Measurements from ENCODE around the gene CDKN2AIPNL.
"Not testable (repeated sequence)": the region's sequence is repeated elsewhere in the genome, so short reads cannot be mapped to it uniquely, and the experiment has no call there.

Gene CDKN2AIPNL

DNA sequence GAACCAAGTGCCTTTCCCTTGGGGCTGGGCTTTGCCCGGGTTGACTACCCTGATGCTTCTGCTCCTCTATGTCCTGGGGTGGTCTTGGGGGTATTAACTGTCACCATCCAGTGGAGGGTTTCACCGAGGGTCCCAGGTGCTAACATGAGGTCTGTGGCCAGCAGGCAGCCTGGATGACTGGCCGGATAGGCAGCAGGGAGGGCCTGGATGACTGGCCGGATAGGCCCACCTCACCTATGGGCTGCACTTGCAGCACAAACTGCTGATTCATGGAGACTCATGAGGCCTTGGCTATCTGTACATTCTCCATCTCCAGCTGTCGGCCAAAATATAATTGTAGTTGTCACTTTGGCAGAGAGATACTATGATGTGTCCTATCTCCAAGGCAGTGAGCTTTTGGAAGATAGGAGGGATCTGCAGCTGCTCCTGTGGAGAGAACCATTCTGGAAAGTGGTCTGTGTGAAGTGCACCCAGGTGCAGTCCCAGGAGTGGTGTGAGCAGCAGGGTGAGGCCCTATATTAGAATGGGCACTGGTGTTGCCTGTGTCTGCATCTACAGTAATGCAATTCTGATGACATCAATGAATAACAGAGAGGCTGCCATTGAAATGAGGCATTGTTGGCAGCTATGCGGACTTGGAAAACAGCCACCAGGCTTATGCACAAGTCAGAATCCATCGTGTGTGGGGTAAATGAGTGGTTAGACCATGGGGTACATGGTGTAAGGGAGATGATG, 26.3 kb upstream of the CDKN2AIPNL start:
- no peak for DNase-seq

DNA sequence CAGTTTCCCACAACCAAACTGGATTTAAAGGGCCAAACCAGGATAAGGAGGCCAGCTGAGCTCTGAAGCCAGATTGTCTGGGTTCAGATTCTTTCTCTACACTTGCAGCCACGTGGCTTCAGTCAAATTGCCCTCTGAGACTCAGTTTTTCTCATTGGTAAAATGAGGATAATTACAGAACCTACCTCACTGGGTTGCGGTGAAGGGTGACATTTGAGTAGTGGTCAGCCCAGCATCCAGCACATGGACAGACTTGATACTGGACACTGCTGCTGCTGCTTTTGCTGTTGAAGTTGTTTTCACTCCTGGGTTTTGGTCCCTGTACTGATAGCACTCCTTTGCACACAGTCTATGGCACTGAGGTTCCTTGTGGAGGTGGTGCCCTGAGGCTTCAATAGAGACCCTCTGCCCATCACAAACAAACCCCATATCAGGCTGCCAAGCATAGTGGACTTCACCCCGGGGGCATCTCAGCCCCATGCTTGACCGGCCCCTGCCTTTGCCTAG, 25.7 kb upstream of the CDKN2AIPNL start:
- no peak for DNase-seq

DNA sequence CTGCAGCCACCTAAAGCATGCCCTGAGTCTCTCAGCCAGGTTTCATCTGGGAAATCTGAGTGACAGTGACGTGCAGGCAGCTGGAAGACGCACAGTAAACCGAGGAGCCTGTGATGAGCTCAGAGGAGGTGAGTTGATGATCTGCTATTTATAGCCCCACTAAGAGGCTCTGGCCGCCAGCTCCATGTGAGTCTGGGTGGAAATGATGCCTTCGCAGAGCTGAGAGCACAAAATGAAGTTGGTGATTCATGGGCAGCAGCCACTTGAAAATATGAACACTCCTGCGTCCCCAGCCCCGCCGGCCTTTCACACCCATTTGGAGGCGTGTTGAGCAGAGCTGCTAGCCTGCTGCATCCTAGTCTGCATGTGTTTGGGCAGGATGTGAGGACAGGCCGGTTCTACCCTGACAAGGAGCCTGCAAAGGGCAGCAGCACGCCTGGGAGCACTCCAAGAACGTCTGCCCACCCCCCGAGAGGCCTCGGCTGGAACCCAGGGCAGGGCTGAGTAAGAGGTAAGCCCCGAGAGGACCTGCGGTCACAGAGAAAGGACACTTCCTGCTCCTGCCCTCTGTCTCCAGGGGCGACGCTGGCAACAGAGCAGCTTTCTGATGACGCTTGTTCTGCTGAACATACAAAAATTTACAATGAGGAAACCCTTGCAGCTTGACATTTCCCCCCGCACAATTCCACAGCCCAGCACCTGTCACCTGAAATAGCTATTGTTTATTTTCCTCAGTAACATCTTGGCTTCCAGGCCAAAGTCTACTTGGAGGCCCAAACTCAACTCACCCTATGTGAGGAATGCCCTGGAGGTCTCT, 25.1 kb upstream of the CDKN2AIPNL start:
- DNase-seq: peak; percentile 10 to 37 (median 24)

GRCh38 chr5:134435560-134435959, 23.9 kb upstream of the CDKN2AIPNL start:
- no peak for DNase-seq

- no peak for DNase-seq
Observed at GRCh38 chr5:134432677-134433359, 21.1 kb upstream of the CDKN2AIPNL start.

GRCh38 chr5:134432174-134432573, 20.5 kb upstream of the CDKN2AIPNL start:
- no peak for DNase-seq

- no peak for DNase-seq
Observed at GRCh38 chr5:134430001-134430569, 18.4 kb upstream of the CDKN2AIPNL start.

DNA sequence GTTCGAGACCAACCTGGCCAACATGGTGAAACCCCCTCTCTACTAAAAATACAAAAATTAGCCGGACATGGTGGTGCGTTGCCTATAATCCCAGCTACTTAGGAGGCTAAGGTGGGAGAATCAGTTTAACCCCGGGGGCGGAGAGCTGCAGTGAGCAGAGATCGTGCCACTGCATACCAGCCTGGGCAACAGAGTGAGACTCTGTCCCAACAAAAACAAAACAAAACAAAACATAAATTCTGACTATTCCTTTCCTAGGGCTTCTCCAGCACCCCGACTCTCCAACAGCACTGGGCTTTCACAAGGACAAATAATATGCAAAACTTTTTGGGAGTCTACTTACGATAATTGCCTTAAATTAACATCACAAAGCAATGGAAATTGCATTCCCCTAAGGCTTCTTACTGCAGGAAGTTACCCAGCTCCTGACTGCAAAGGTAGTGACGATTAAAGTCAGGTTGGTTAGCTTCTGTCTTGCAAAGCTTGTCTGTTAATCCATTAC, 15.9 kb upstream of the CDKN2AIPNL start:
- no peak for DNase-seq

GRCh38 chr5:134426361-134426760, 14.7 kb upstream of the CDKN2AIPNL start:
- no peak for DNase-seq

- no peak for DNase-seq
Observed at GRCh38 chr5:134423376-134423775, 11.7 kb upstream of the CDKN2AIPNL start.

GRCh38 chr5:134422791-134423365, 11.2 kb upstream of the CDKN2AIPNL start:
- DNase-seq: no peak

DNA sequence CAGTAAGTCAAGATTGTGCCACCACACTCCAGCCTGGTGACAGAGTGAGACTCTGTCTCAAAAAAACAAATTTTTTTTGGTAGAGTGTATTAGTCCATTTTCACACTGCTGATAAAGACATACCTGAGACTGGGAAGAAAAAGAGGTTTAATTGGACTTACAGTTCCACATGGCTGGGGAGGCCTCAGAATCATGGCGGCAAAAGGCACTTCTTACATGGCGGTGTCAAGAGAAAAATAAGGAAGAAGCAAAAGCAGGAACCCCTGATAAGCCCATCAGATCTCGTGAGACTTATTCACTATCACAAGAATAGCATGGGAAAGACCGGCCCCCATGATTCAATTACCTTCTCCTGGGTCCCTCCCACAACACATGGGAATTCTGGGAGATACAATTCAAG, 9.4 kb upstream of the CDKN2AIPNL start:
- DNase-seq: not testable (repeated sequence)

DNA sequence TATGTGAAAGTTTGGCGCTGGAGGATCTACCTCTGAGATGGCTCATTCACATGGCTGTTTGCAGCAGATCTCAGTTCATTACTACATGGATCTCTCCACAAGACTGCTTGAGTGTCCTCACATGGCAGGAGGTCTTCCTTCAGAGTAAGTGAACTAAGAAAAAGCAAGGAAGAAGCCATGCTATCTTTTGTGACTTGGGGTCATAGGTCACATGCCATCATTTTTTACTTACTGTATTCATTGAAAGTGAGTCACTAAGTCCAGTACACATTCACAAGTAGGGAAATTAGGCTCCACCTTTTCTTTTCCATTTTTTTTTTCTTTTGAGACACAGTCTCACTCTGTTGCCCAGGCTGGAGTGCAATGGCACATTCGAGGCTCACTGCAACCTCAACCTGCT, 8.7 kb upstream of the CDKN2AIPNL start:
- DNase-seq: no peak

DNA sequence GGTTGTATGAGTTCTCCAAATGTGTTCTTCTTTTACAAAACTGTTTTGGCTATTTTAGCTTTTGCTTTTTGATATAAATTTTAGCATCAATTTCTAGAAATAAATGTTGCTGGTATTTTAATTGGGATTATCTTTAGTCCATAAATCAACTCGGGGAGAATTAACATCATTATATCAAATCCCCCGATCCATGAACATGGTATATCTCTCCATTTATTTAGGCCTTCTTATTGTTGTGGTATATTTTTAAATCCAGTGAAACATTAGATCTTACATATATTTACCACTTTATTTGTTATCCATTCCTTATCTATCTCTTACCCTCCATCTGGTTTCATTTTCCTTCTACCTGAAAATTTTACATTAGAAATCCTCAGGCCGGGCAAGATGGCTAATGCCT, 7.3 kb upstream of the CDKN2AIPNL start:
- DNase-seq: no peak

- DNase-seq: no peak
Observed at GRCh38 chr5:134417707-134418106, 6.0 kb upstream of the CDKN2AIPNL start.

DNA sequence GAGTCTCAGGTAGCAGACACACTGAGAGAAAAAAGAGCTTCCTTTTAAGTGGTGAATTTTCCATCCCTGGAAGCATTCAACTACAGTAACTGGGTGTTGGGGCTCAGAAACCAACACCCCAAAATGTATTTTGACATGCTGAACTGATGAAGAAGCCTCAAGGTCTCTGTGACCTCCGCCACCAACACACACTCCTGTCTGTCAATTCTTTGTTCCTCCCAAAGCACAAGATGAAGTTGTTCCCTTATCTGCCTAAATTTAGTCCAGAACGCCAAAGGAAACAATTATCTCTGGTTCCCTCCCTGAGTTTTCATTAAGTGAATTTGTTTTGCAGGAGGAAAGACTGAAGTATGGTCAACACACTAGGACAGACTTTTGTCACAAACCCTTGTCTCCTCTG, 1.4 kb upstream of the CDKN2AIPNL start:
- DNase-seq: no peak

- no peak for DNase-seq
Observed at GRCh38 chr5:134411228-134411545, 494 bp downstream of the CDKN2AIPNL start.

DNA sequence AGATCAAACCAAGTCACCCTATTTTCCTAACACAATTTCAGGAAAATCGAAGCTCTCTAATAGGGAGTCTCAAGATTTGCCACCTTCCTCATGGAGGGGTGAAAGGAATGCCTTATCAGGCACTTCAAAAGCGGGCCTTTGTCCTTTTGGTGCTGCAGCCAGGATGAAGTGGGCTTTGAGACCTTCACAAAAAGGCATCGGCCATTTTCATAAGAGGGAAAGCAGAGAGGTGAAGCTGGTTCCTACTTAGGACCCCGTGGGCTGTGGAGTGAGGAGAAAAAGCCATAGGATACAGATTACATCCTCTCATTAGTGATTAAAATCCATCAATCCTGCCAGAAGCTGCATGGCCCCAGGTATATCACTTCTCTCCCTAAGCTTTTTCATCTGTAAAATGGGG, 859 bp downstream of the CDKN2AIPNL start:
- DNase-seq: no peak

GRCh38 chr5:134409321-134409720, 2.4 kb downstream of the CDKN2AIPNL start:
- no peak for DNase-seq

DNA sequence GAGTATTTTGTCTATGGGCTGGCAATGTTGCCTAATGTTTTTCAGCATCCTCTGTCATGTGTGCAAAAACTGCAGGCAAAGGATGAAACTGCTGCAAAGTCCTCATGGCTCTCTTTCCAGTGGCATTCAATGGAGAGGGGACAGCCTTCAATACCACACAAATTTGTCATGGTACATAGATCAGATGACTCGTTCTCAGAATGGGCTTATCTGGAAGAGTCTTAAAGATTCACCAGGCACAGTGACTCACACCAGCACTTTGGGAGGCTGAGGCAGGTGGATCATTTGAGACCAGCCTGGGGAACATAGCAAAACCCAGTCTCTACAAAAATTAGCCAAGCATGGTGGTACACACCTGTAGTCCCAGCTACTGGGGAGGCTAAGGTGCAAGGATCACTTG, 5.3 kb downstream of the CDKN2AIPNL start:
- DNase-seq: no peak

GRCh38 chr5:134403951-134404350, 7.7 kb downstream of the CDKN2AIPNL start:
- no peak for DNase-seq

GRCh38 chr5:134398609-134399155, 13.0 kb downstream of the CDKN2AIPNL start:
- DNase-seq: no peak
